Measurements from ENCODE around the gene TMEM266.

The TMEM266 gene

DNA sequence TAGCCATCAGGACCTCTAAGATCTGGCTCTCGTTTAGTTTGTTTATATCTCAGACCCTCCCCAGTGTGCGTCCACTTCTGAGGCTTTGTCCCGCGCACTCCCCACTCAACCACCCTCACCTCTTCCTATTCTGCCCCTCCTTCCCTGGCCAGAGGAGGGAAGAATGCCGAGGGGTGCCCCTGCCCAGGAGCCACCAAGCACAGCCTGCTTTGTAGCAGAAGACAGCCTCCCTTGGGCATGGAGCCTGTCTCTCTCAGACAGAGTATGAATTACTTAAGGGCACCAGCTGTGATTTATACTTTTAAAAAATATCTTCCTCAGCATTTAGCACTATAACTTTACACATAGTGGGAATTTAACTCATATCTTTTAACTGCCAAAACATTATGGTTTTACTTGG is 6.0 kb downstream of the TMEM266 start:
- no peak for DNase-seq (ENCODE audit: low read depth in 2 of 2)

DNA sequence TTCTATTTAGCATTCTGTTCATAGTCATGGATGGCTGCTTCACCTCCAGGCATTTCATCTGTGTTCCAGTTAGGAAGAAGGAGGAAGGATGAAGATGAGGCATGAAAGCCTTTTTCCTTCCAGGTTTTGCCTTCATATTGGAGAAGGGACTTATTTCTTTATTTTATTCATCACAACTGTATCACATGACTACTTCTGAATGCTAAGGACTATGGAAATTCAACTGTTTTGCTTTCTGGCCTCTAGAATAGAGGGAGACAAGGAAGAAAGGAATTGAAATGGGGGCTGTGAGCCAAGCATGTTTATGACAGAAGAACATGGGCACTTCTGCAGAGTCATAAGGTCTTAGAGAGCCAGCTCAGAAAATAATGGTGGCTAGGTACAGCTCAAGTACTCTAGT is 10.4 kb downstream of the TMEM266 start:
- no peak for DNase-seq (ENCODE audit: low read depth in 2 of 2)

DNA sequence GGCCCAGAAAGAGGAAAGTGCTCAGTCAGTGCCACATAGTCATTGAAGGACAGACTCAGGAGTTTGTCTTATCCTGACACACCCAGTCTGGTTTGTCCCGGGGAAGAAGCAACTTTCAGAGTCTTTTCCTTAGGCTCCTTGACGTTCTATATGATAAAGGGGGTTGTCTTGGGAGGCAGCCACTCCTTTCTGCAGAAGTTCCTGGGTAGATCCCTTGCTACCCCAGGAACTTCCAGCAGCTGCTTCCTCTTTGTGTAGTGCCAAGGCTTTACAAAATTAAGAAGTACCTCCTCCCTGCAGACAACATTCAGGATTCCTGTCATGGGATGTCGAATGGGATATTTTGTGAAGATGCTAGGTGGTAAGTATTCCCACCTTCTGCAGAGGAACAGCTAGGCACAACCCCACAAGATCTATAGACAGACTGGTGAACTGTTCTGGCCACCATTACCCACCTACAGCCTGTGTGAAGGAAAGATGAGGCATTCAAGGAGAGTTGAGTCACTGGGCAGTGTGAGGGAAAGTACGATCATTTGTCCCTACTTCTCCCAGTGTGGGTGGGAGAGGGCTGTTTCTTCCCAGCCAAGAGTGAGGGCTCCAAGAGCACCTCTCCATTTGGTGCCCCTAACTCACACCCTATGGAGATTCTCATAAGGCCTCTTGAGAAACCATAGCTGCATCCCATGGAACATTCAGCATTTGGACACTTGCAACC is 11.3 kb downstream of the TMEM266 start:
- no peak for DNase-seq (ENCODE audit: low read depth in 2 of 2)

DNA sequence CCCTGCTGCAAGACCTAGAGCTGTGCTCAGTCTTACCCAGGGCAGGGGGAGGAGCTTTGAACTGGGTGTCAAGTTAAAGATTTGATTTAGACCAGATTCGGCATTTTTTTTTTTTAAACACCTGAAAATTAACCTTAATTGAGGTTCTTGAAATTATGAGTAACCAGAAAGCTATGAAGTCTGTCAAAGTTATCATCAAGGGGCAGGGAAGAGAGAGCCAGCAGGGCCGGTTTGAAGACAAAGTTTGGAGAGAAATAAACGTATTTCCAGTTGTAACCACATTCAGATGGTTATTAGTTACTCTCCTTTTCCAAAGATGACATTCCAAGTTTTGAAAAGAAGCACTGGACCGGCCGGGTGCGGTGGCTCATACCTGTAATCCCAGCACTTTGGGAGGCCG is 12.0 kb downstream of the TMEM266 start:
- DNase-seq (ENCODE audit: low read depth in 2 of 2): no peak

DNA sequence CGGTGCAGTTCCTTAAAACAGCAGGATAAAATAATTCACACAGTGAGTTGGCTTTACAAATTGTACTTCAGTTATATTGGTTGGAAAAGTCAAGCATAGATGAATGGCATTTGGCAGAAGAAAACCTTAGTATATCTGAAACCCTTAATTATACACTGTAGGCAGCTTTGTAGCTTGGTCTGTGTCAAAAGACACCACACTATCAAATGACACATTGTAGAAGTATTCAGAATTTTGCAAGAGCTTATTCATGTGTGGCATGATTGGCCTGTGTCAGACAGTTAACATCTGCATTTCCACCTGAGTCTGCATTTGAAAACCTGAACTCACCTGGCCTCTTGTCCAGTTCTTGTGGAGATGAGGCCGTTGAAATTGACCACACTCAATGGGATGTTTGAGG is 13.8 kb downstream of the TMEM266 start:
- no peak for DNase-seq (ENCODE audit: low read depth in 2 of 2)

DNA sequence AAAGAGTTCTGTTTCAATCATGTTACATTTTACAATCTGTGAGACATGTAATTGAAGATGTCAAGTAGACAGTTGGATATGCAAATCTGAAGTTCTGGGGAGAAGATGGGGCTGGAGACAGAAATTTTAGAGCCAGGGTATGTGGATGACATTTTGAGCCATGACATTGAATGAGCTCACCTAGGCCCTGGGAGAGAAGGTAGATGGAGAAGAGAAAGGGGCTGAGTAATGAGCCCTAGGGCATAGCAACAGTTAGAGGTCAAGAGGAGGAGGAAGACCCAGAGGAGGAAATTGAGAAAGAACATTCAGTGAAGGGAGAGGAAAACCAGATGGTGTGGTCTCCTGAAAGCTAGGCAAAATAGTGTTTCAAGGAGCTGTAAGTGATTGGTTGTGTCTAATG is 15.3 kb downstream of the TMEM266 start:
- no peak for DNase-seq (ENCODE audit: low read depth in 2 of 2)

DNA sequence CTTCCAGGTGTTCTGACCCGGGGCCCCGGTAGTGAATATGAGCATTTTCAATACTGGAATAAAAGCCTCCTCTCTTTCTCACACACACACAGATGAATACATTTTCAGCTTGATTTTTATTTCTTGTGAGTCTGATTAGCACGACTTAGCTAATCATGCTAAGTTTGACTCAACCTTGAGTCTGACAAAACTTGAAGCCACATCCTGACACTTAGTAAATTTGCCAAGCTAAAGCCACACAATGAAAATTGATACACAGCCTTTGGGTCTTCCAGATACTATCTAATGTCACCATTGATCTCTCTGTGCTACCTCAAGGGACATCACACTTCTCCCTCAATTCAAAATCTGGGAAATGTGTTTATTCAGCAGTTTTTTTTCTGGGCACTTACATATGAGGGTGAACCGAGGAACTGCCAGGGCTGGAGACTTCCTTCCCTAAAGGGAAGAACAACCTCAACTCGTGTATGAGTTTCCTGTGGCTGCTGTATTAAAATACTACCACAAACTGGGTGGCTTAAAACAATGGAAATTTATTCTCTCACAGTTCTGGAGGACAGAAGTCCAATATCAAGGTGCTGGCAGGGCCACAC is 18.6 kb downstream of the TMEM266 start:
- DNase-seq (ENCODE audit: low read depth in 2 of 2): no peak

DNA sequence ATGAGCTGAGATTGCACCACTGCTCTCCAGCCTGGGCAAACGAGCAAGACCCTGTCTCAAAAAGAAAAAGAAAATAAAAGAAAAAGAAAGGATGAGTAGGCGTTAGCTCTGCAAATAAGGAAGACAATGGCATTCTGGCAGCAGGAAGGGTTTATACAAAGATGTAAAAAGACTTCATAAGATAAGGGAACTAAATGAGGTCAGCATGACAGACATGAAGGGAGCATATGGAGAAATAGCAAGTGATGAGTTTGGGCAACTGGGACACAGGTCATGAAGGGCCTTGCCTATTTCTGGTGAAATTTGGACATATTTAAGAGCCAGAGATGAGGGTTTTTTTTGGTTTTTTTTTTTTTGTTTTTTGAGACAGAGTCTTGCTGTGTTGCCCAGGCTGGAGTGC is 24.5 kb downstream of the TMEM266 start:
- no peak for DNase-seq (ENCODE audit: low read depth in 2 of 2)

DNA sequence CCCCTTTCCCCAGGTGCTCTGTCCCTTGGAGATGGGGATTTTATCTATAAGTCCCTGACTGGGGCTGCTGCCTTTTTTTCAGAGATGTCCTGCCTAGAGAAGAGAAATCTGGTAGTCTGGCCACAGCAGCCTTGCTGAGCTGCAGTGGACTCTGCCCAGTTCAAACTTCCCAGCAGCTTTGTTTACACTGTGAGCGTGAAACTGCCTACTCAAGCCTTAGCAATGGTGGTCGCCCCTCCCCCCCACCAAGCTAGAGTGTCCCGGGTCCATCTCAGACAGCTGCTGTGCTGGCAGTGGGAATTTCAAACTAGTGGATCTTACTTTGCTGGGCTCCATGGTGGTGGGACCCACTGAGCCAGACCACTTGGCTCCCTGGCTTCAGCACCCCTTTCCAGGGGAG is 38.9 kb downstream of the TMEM266 start:
- DNase-seq (ENCODE audit: low read depth in 2 of 2): no peak

DNA sequence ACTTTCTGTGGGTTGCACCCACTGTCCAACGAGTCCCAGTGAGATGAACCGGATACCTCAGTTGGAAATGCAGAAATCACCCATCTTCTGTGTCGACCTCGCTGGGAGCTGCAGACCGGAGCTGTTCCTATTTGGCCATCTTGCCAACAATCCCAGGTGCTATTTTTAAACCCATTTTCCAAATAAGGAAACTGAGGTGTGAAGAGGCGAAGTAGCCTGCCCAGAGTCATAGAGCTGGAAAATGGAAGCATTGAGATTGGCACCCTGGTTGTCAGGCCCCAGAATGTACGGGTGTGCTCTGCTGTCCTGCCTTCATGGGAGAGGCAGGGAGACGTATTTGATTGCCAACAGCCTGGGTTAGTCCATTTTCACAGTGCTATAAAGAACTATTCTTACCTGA is 39.6 kb downstream of the TMEM266 start:
- DNase-seq (ENCODE audit: low read depth in 2 of 2): no peak

DNA sequence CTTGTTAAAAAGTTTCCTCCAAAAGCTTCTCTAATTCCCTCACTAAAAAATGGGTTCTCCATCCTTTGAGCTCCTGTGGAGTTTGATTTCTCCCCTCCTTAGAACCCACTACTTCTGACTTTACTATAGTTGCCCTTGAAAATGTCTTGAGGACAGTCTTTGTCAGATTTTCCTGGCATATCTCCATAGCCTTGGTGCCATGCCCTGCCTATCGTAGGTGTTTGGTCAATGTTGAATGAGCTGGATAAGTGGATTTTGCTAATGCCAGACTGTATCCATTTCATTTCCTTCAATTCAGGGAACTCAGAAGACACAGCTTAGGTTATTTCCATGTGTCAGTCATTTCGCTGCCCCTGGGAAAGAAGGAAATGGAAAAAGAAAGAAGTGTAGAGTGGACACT is 40.6 kb downstream of the TMEM266 start:
- no peak for DNase-seq (ENCODE audit: low read depth in 2 of 2)

DNA sequence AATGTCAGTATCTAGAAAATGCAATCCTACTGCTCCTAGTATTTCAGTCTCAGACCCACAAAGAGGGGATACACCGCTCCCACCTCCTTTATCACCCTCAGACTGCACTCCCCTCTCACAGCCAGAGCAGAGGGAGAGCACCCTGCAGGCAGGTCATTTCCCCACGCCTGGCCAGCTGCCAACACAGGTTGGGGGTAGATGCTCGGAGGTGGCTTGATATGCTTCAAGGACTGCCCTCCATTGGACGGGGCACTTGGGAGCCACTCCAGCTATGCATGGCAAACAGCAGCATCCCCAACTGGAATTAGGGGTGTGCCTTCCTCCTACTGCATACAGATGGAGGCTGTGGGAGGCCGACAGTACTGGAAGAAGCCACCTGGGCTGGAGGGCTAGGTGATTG is 41.9 kb downstream of the TMEM266 start:
- DNase-seq (ENCODE audit: low read depth in 2 of 2): no peak

DNA sequence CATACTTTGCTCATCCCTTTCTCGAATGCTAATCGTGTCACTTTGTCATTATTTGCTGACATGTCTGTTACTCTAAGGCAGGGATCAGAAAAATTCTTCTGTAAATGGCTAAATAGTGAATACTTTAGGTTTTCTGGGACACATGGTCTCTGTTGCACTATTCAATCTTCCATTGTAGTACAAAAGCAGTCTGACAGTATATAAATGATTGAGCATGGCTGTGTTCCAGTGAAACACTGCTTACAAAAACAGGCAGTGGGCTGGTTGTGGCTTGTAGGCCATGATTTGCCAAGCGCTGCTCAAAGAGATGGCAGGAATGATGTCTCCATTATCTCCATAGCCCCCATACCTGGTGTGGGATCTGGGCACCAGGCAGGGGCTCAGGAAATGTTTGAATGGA is 45.6 kb downstream of the TMEM266 start:
- DNase-seq (ENCODE audit: low read depth in 2 of 2): no peak

DNA sequence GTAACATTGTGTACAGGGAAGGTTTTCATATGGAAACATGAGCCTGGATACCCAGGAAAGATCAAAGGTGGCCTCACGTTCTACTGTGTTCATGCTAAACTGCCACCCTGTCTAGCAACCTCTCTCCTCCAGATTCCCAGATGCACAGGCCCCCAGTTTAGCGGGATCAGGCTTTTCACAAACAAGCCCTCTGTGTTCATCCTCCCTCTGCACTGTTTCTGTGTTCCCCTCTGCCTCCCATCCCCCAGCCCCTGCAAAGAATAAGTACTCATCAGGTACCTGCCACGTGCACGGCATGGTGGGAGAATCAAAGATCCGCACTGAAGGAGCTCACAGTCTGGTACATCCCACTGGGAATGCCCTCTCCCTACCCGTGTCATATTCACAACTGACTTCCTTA is 46.1 kb downstream of the TMEM266 start:
- DNase-seq (ENCODE audit: low read depth in 2 of 2): no peak

DNA sequence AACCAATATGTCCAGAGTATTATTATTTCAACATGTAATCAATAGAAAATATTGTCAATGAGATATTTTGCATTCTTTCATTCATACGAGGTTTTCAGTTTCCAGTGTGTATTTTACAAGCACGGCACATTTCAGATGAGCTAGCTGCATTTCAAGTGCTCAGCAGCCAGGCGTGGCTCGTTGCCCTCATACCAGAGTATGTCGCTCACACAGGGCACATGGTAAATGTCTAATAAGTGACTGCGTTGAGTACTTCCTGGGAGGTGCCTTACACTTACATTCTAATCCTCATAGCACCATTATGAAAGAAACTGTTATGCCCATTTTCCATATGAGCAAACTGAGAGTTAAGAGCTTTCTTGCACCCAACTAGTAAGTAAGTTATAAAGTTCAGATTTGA is 47.4 kb downstream of the TMEM266 start:
- no peak for DNase-seq (ENCODE audit: low read depth in 2 of 2)

DNA sequence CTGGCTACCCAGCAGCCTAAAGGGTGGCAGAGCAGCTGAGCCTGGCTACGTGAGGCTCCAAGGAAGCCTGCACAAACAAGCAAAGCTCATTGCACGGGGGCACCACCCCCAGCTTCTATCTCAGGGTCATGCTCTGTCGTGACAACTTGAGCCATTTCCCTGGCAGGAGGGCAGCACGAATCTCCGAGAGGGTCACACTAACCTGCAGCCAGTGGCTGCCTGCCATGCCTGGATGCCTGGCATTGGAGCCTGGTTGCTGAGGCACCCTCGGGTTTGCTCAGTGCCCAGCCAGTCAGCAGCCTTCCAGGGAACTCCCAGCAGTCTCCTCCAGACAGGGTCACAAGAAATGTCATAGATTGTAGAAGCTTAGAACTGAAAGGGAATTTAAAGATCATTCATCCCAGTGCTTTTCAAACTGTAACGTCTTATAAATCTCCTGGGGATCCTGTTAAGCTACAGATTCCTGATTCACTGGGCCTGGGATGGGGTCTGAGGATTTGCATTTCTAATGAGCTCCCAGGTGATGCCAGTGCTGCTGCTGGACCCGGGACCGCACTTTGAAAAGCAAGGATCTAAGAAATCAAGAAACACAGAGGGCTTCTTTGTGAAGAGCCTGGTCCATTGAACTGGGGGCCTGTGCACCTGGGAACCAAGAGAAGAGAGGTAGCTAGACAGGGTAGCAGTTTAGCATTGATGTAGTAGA is 48.4 kb downstream of the TMEM266 start:
- DNase-seq (ENCODE audit: low read depth in 2 of 2): no peak

DNA sequence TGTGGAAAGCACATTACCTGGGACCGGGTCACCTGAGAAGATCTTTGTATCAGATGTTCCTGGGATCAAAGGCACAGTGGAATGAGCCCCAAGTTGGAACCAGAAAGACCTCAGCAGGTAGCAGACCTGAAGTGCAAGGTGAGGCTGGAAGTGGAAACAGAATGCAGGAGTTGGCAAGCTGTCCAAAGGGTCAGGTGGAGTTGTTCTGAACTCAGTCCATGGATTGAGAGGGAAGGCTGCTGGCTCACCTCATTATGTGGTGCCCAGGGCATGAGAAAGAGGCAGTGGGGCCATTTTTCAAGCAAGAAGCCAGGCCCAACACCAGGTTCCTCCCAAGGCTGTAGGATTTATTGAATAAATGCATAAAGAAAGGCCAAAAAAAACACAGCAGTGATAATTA is 49.3 kb downstream of the TMEM266 start:
- no peak for DNase-seq (ENCODE audit: low read depth in 2 of 2)

DNA sequence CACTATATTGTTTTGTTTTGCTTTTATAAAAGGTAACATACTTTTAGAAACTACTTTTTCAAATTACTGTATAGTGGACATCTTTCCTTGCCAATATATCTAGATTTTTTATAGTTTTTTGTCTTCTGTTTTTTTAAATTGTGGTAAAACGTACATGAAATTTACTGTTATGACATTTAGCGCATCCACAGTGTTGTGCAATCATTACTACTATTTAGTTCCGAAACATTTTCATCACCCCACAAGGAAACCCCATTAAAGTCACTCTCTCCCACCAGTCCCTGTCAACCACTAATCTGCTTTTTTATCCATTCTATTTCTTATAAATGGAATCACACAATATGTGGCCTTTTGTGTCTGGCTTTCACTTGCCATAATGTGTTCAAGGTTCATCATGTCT is 54.8 kb downstream of the TMEM266 start:
- no peak for DNase-seq (ENCODE audit: low read depth in 2 of 2)

DNA sequence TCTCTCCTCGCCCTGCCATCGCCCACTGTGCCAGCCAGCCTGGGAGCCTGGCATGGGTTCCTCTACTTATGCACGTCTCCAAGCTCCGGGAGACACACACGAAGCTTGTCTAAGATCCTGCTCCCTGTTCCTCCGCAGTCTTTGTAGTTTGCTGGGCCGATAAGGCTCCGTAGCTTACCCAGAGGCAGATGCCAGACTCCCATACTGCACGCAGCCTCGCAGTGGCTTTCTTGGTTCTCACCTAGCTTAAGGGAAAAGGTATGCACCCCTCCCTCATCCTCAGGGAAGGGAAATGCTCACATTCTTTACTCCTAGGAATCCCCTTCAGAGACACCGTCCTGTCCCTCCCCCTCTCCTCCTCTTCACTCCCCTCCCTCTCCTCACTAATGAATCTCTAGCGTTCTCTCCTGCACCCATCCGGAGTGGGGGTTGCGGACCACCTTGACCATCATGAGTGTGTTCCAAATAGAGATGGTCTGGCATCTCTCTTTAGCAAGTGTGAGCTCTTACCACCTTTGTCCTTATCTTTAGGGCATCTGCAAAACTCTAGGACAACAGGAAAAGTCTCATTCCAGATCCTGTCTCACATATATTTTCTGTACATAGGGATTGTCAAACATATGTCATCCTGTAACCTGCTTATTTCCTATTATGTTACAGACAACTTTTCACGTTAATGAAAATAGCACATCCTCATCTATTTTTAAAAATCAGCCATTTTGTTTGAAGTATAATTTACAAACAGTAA is 56.5 kb downstream of the TMEM266 start:
- no peak for DNase-seq (ENCODE audit: low read depth in 2 of 2)

DNA sequence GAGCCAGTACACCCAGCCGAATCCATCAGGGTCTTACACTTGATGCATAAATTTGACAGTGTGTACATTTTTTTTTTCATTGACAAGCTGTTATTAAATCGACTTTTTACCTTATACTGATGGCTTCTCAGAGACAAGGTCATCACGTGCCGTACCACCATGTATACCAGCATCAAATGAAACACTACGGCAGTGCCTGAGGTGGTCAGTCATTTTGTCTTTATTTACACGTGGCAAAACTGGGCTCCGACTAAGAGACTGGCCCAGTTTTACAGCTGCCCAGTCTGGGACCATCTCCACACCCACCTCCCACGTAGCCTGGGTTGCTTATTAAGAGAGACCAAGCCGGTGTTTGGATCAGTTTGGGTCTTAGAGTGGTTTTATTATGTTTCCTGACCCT is 57.4 kb downstream of the TMEM266 start:
- DNase-seq (ENCODE audit: low read depth in 2 of 2): no peak

DNA sequence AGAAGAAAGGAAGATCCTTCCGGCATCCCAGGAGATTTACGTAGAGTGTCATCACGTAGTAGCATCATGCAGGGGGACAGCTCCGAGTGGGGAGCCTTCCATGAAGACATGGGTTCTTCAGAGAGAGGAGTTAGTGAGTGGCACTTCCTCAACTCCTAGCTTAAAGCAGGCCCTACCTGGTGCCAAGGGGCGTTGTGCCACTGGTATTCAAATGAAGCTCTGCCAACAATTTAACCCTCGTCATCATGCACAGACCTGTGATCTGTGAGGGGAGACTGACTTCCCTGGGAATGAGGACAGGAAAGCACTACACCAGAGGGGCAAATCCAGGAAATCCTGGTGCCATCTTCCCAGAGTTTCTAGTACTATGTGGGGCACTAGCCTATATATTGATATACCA is 59.0 kb downstream of the TMEM266 start:
- DNase-seq (ENCODE audit: low read depth in 2 of 2): no peak

DNA sequence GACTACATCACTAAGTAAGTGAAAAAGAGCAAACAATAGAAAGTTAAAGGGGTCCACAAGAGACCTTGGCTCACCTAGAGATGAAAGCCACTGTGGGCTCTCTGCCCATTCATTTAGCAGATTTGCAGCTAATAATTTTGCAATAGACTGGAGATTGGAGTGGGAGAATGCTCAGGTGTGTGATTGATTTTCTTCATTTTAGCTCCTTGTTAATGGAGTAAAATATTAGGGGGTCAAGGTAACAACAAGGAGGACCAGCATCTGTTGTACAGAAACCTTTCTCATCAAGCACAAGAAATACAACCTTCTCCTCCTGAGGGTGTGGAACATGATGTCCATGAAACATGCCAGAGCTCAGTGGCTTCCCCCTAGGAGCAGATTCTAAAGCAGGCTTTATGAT is 63.2 kb downstream of the TMEM266 start:
- DNase-seq (ENCODE audit: low read depth in 2 of 2): no peak

DNA sequence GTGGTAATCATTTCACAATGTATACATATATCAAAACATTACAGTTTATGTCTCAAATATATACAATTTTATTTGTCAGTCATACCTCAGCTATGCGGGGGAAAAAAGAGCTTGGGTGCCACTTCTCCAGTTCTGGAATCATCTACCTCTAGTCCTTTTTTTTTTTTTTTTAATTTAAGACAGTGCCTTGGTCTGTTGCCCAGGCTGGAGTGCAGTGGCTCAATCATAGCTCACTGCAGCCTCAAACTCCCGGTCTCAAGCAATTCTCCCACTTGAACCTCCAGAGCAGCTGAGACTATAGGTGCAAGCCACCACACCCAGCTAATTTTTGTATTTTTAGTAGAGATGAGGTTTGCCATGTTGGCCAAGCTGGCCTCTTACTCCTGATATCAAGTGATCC is 67.4 kb downstream of the TMEM266 start:
- no peak for DNase-seq (ENCODE audit: low read depth in 2 of 2)

All from fibroblast of skin of left quadriceps (primary cell).